Ramos (cell line): ENCODE measurements around the gene CENPB.

ENCODE experiments used
- in situ Hi-C: fragments of 300-500 bp; cut with MboI; formaldehyde crosslinking; loops from one replicate; pipeline ENCODE4 v1.14.3; 2022; ENCODE audit warnings: low sequenced_read_pairs; ENCODE audit not compliant: unreplicated experiment

Gene CENPB

GRCh38 chr20:3753501-3754275, 32.9 kb downstream of the CENPB start:
- in situ Hi-C loops = no loop called here

GRCh38 chr20:3753098-3753497, 33.4 kb downstream of the CENPB start:
- in situ Hi-C loops = no loop called here

GRCh38 chr20:3752386-3752759, 34.2 kb downstream of the CENPB start:
- in situ Hi-C loops = no loop called here

- in situ Hi-C loops = no loop called here
Measured at GRCh38 chr20:3751675-3752385, 34.7 kb downstream of the CENPB start.

- in situ Hi-C loops = no loop called here
Measured at GRCh38 chr20:3751305-3751674, 35.2 kb downstream of the CENPB start.

GRCh38 chr20:3749689-3750531, 36.6 kb downstream of the CENPB start:
- in situ Hi-C loops = no loop called here

GRCh38 chr20:3749087-3749688, 37.4 kb downstream of the CENPB start:
- in situ Hi-C loops = no loop called here

GRCh38 chr20:3748073-3748472, 38.5 kb downstream of the CENPB start:
- in situ Hi-C loops = no loop called here

GRCh38 chr20:3747471-3747870, 39.1 kb downstream of the CENPB start:
- in situ Hi-C loops = no loop called here

- in situ Hi-C loops = no loop called here
Measured at GRCh38 chr20:3745686-3746173, 40.8 kb downstream of the CENPB start.

GRCh38 chr20:3744806-3745685, 41.5 kb downstream of the CENPB start:
- in situ Hi-C loops = no loop called here

GRCh38 chr20:3744037-3744436, 42.5 kb downstream of the CENPB start:
- in situ Hi-C loops = no loop called here

GRCh38 chr20:3743251-3743650, 43.3 kb downstream of the CENPB start:
- in situ Hi-C loops = no loop called here

GRCh38 chr20:3741836-3742458, 44.6 kb downstream of the CENPB start:
- in situ Hi-C loops = no loop called here

- in situ Hi-C loops = no loop called here
Measured at GRCh38 chr20:3740615-3741301, 45.8 kb downstream of the CENPB start.

GRCh38 chr20:3739926-3740451, 46.6 kb downstream of the CENPB start:
- in situ Hi-C loops = no loop called here

- in situ Hi-C loops = no loop called here
Measured at GRCh38 chr20:3739054-3739925, 47.2 kb downstream of the CENPB start.
